C4-2B (cell line): ENCODE measurements around the gene LRRTM3.

Source experiments
- H3K27ac ChIP-seq: fragments of 450-650 bp; 2 replicates; pipeline ENCODE4 v1.5.1; 2017
- ZFX ChIP-seq: fragments of 450-650 bp; IDR thresholded peaks from 2 replicates; pipeline ENCODE4 v1.6.1; 2017
- TF ChIP-seq, protein P1 (sequence below): fragments of 450-650 bp; conservative IDR thresholded peaks from 2 replicates; pipeline ENCODE4 v1.5.1; 2017; ENCODE audit warnings: mild to moderate bottlenecking

LRRTM3 gene

GRCh38 chr10:66925896-66926715 lies at the start of gene LRRTM3:
TSS of gene LRRTM3 (plus strand) at chr10:66926036.
- TF ChIP-seq, protein P1, sequence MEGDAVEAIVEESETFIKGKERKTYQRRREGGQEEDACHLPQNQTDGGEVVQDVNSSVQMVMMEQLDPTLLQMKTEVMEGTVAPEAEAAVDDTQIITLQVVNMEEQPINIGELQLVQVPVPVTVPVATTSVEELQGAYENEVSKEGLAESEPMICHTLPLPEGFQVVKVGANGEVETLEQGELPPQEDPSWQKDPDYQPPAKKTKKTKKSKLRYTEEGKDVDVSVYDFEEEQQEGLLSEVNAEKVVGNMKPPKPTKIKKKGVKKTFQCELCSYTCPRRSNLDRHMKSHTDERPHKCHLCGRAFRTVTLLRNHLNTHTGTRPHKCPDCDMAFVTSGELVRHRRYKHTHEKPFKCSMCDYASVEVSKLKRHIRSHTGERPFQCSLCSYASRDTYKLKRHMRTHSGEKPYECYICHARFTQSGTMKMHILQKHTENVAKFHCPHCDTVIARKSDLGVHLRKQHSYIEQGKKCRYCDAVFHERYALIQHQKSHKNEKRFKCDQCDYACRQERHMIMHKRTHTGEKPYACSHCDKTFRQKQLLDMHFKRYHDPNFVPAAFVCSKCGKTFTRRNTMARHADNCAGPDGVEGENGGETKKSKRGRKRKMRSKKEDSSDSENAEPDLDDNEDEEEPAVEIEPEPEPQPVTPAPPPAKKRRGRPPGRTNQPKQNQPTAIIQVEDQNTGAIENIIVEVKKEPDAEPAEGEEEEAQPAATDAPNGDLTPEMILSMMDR, result peak; percentile 82
- no peak for TF ChIP-seq ZFX
- no peak within 1 kb of the TSS for H3K27ac ChIP-seq

DNA sequence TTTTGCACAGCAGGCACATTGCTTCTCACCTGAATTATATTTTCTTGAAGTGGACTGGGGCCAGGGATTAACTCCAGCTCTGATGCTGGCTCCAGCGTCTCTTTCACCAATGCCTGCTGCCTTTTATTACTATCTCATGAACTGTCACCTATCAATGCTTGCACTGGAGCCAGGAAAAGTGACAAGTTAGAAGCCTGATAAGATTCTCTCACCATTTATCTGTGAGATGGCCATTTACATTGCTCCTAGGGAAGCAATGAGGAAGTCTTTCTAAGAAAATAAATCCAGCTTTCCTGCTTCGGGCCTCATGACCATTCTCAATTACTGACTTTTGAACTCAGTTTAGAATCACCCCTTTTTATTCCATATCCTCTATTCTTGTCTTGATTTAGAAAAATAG lies 48.5 kb upstream of the LRRTM3 start:
- H3K27ac ChIP-seq, result no peak overlapping the region
- TF ChIP-seq, protein P1, result no peak
- no peak for TF ChIP-seq ZFX

DNA sequence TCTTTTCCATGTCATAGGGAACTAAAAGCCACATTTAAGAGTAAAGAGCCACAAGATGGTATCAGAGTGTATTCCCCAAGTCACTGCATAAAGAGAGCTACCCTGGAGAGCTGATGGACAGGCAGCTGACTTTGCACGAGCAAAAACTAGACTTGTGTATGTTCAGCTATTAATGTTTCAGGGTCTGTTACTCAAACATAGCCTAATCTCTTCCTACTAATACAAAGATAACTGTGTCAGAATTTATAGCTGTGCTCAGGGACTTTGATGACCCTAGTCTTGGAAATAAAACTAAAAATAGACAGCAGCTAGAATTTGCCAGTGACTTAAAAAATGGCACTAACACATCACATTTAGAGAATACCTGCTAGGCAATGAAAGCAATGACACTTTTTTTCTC lies 45.5 kb upstream of the LRRTM3 start:
- no peak for TF ChIP-seq ZFX
- TF ChIP-seq, protein P1, result no peak
- no peak overlapping the region for H3K27ac ChIP-seq

DNA sequence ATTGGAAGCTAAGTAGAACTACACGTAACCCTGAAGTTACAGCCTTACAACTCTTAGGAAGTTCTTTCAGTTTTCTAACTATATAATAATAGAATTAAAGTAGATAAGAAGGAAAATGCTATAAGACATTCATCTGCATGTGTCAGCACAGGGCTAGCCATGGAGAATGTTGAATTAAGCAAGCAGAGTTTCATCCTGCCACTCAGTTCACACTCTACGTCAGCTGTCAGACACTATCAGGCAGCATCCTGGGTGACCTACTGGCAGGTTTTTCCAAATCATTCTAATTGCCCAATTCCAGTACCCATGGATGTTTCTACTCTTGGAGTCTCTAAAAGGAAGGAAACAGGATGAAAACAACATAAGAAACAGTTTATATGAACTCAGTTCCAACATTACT lies 45.0 kb upstream of the LRRTM3 start:
- no peak overlapping the region for H3K27ac ChIP-seq
- TF ChIP-seq, protein P1, result no peak
- TF ChIP-seq ZFX, result no peak

DNA sequence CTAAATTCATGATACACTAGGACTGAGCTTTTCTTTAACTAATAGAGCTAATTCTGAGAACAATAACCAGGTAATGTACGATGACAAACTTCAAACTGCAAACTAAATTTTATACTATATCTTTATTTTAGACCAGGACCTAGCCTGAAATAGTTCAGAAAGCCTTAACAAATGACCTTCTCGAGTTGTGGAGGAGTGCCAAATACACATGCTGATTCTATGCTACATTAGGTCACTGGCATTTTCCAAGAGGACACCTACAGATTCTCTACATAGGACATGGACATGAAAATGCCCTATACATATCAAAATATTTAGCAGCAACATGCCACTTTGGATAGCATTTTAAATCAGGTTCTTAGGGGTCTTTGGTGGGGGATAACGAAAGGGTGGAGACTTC lies 44.0 kb upstream of the LRRTM3 start:
- TF ChIP-seq ZFX, result no peak
- TF ChIP-seq, protein P1, result no peak
- no peak overlapping the region for H3K27ac ChIP-seq

DNA sequence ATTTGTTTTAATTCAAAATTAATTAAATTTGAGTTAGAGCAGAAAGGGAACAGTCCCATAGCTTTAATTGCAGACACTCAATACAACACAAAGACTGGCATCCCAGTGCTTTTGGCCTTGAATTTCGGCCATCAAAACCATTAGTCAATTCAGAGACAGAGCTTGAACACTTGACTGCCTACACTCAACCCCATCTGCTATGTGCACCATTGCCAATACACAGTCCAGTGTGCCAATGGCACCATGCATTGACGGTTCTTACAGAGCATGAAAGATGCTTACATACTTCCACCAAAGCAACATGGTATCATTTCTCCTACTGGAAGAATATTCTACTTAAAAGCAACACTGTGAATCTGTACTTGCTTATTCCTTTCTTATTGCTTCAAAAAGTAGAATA lies 43.6 kb upstream of the LRRTM3 start:
- TF ChIP-seq ZFX, result no peak
- TF ChIP-seq, protein P1, result no peak
- H3K27ac ChIP-seq, result no peak overlapping the region

GRCh38 chr10:66886848-66887247 lies 39.0 kb upstream of the LRRTM3 start:
- TF ChIP-seq ZFX, result no peak
- TF ChIP-seq, protein P1, result no peak
- no peak overlapping the region for H3K27ac ChIP-seq
